Kidney (tissue), 14 donors: ENCODE measurements around the gene OTOF. TPM values are rescaled to one million over a fixed set of nuclear protein-coding genes. Genes with fewer than 3 reads are reported as not detected.

Source experiments
- DNase-seq, 5 donors: peaks; one replicate each; pipeline ENCODE4 v3.0.0-alpha.2; 2013 to 2020
- FAIRE-seq: peaks from 2 replicates; lab custom pipeline; 2012; peaks lifted over from hg19 to GRCh38; lab: Jason Lieb, UNC
- H3K27ac ChIP-seq, 2 donors: one replicate each; pipeline ENCODE4 v1.7.0; 2013; ENCODE audit warnings: low read depth in 2 of 2, low read length in 2 of 2, inconsistent platforms in 1 of 2
- H3K27me3 ChIP-seq: one replicate; pipeline ENCODE4 v1.7.1; 2013; ENCODE audit warnings: low read length, inconsistent platforms; ENCODE audit not compliant: control insufficient read depth, insufficient read depth
- H3K36me3 ChIP-seq, 3 donors: one replicate each; pipeline versions ENCODE4 v1.7.0 to v1.7.1; 2013; ENCODE audit warnings: low read length in 3 of 3, control low read depth in 1 of 3, inconsistent platforms in 1 of 3; ENCODE audit not compliant: insufficient read depth in 3 of 3, control insufficient read depth in 2 of 3
- H3K4me1 ChIP-seq, 3 donors: one replicate each; pipeline versions ENCODE4 v1.7.0 to v1.7.1; 2013; ENCODE audit warnings: low read length in 3 of 3, inconsistent platforms in 1 of 3, low read depth in 1 of 3; ENCODE audit not compliant: control insufficient read depth in 2 of 3, insufficient read depth in 2 of 3
- H3K4me3 ChIP-seq, 3 donors: one replicate each; pipeline versions ENCODE4 v1.7.0 to v1.8.1; 2013; ENCODE audit warnings: low read length in 3 of 3, control low read depth in 1 of 3, inconsistent platforms in 1 of 3
- H3K9ac ChIP-seq, 3 donors: one replicate each; pipeline versions ENCODE4 v1.7.0 to v1.7.1; 2013; ENCODE audit warnings: low read length in 3 of 3, control low read depth in 1 of 3, inconsistent platforms in 1 of 3
- H3K9me3 ChIP-seq, 3 donors: one replicate each; pipeline versions ENCODE4 v1.7.0 to v1.7.1; 2013; ENCODE audit warnings: low read length in 3 of 3, control low read depth in 1 of 3, inconsistent platforms in 1 of 3; ENCODE audit not compliant: control insufficient read depth in 2 of 3, insufficient read depth in 1 of 3
- intact Hi-C: fragments of 100-400 bp; cut with DNase I; formaldehyde crosslinking; loops from one replicate; pipeline ENCODE4 v1.11.1; 2022
- polyA plus RNA-seq: library from polyadenylated mRNA; stranded (reverse); fragments of 350-450 nt; fragmentation: Illumina TruSeq; extraction: RNeasy Lipid Tissue Mini Kit (QIAGEN cat#74804); gene quantifications from one replicate; pipeline ENCODE4 v1.2.3, GENCODE V29; 2014; ENCODE audit warnings: low read depth, low replicate concordance; ENCODE audit not compliant: insufficient read depth
- total RNA-seq: library from RNA; stranded (reverse); fragmentation: NEBNext Ultra II Directional; extraction: Animal tissue kit (Norgen Biotek cat#: 25700); gene quantifications from one replicate; pipeline ENCODE4 v1.2.1, GENCODE V29; 2021
- TF ChIP-seq, protein P1 (sequence below): IDR thresholded peaks from 3 replicates; pipeline ENCODE4 v1.5.1; 2012; ENCODE audit warnings: mild to moderate bottlenecking, moderate library complexity, borderline replicate concordance; ENCODE audit not compliant: insufficient read depth; ENCODE audit errors: extremely low read depth
- donor health status: control.
- donor health status: control.
- donor health status: control.
- donor health status: control.
- donor health status: control.
- donor health status: DM: yes; HTN: yes; CAD: no.
- donor health status: Normal renal cell carcinoma (clear cell type).

Gene OTOF
- total and polyA plus RNA-seq, 2 donors from 2014 or later = 0.16 TPM; not detected in 1

DNA sequence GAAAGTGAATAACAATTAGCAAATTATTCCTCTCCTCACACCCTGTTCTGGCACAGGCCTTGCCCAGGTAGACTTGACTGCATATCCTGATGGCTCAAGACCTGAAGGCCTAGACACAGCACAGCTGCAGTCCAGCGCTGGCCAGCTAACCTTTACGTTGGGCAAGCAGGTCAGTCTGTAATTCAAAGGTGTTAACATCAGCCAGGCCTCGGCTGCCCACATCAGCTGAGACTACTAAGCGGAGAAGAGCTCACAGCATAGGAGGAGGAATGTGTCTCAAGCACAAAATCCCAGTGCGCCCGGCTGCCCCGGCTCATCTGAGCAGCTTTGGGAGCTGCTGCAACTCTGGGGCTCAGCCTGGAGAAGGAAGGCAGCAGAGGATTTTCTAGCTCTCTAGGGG lies 33.5 kb upstream of the OTOF start:
- no peaks in the 10 kb centered on the region for H3K4me1 ChIP-seq
- no peaks in the 10 kb centered on the region for H3K27me3 ChIP-seq
- DNase-seq = peak in 1 of 5 donors; percentile 45
- no peaks in the 10 kb centered on the region for H3K36me3 ChIP-seq
- no peak overlapping the region for H3K9ac ChIP-seq
- intact Hi-C loops = no loop called here
- no peak for FAIRE-seq
- H3K9me3 ChIP-seq = no peaks in the 10 kb centered on the region
- TF ChIP-seq, protein P1, sequence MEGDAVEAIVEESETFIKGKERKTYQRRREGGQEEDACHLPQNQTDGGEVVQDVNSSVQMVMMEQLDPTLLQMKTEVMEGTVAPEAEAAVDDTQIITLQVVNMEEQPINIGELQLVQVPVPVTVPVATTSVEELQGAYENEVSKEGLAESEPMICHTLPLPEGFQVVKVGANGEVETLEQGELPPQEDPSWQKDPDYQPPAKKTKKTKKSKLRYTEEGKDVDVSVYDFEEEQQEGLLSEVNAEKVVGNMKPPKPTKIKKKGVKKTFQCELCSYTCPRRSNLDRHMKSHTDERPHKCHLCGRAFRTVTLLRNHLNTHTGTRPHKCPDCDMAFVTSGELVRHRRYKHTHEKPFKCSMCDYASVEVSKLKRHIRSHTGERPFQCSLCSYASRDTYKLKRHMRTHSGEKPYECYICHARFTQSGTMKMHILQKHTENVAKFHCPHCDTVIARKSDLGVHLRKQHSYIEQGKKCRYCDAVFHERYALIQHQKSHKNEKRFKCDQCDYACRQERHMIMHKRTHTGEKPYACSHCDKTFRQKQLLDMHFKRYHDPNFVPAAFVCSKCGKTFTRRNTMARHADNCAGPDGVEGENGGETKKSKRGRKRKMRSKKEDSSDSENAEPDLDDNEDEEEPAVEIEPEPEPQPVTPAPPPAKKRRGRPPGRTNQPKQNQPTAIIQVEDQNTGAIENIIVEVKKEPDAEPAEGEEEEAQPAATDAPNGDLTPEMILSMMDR = no peak
- H3K4me3 ChIP-seq = no peak overlapping the region
- H3K27ac ChIP-seq = no peak overlapping the region

DNA sequence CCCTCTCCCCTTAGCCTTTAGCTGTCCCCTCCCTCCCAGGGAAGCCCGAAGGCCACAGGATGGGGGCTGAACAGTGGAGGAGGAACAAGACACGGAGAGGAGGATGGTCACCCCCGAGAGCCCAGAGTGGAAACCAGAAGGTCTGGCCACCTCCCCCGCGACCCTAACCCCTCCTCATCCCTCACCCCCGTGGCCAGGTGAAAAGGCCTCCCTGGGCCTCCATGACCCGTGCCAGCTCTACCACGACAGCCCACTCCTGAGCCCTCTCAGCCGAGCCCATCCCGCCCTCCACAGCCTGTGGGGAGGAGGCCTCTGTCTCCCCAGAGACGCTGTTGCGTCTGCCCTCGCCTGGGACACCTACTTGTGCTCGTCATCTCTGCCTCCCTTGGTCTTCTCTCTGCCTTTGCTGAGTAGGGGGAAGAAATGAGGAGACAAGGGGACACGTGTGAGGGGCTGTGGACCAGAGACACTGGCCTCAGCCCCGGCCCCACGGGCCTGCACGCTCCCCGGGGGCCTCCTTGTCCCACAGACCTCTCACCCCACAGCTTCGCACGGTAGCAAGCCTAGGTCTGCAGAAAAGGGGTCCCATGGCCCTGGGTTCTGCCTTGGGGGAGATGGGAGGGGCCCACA lies 32.5 kb upstream of the OTOF start:
- Histone ChIP-seq H3K27me3 (no peaks in the 10 kb centered on the region), H3K27ac (no peak overlapping the region), H3K9ac (no peak overlapping the region), H3K36me3 (no peaks in the 10 kb centered on the region), H3K4me3 (no peak overlapping the region), H3K4me1 (no peaks in the 10 kb centered on the region), H3K9me3 (no peaks in the 10 kb centered on the region)
- DNase-seq (peak in 1 of 5 donors; percentile 55), FAIRE-seq (no peak)
- intact Hi-C loops = no loop called here
- TF ChIP-seq, protein P1 = no peak

DNA sequence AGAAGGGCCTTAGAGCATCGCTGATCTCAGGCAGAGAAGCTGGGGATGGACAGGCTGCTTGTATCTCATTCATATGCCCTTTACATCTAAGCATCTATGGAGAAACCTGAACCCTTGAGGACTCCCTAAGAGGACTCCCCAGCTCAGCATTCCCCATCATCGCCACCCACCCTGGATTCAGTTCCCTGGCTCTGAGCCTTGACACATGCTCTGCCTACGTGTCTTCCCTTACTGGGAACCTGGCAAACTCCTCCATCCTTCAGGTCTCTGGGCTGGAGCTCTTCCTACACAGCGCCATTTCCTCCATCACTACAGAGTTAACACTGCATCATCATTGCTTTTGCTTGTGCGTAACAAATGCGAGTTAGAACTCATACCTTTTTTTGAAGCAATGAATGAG lies 31.2 kb upstream of the OTOF start:
- Histone ChIP-seq H3K4me1 (no peaks in the 10 kb centered on the region), H3K27ac (no peak overlapping the region), H3K36me3 (no peaks in the 10 kb centered on the region), H3K4me3 (no peak overlapping the region), H3K9me3 (no peaks in the 10 kb centered on the region), H3K27me3 (no peaks in the 10 kb centered on the region), H3K9ac (no peak overlapping the region)
- TF ChIP-seq, protein P1 = no peak
- intact Hi-C loops = no loop called here
- DNase-seq (peak in 1 of 5 donors; percentile 11), FAIRE-seq (no peak)

DNA sequence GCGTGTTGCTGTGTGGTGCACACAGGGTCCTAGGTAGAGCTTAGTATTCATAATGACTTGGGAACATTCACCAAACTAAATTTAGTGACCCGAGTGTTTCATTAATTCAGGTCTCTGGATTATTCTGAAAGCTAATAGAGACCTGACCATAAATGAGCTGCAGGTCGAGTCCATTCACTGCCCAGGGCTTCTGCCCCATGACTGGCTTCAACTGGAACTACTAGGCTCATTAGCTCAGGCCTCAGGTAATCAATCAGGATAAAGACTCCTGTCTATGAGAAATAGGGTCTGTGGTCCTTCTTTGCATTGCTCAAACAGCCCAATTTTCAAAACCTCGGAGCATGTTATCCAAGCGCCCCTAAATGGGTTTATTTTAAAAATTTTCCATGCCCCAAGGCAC lies 30.0 kb upstream of the OTOF start:
- FAIRE-seq (no peak), DNase-seq (no peak)
- TF ChIP-seq, protein P1 = no peak
- Histone ChIP-seq H3K9me3 (no peaks in the 10 kb centered on the region), H3K36me3 (no peaks in the 10 kb centered on the region), H3K27me3 (no peaks in the 10 kb centered on the region), H3K9ac (no peak overlapping the region), H3K4me3 (no peak overlapping the region), H3K27ac (no peak overlapping the region), H3K4me1 (peaks cover 0 to 5% (median 0%) of the 10 kb centered on the region in 3 donors)
- intact Hi-C loops = no loop called here
